Sigmoid colon (tissue), 7 donors: Measurements from ENCODE around the gene WDR74. TPM values are rescaled to one million over a fixed set of nuclear protein-coding genes. Genes with fewer than 3 reads are reported as not detected.

Experiments
- DNase-seq: peaks from one replicate; pipeline ENCODE4 v3.0.0-alpha.2; 2019
- H3K27ac ChIP-seq, 4 donors: fragments of 200-600 bp; sonication (generic); one replicate each; pipeline ENCODE4 v1.5.1; 2016 to 2019; ENCODE audit warnings: mild to moderate bottlenecking in 1 of 4
- H3K27me3 ChIP-seq, 3 donors: fragments of 200-600 bp; sonication (generic); one replicate each; pipeline ENCODE4 v1.5.1; 2019; ENCODE audit warnings: mild to moderate bottlenecking in 1 of 3
- H3K36me3 ChIP-seq, 4 donors: fragments of 200-600 bp; sonication (generic); one replicate each; pipeline ENCODE4 v1.5.1; 2016 to 2019
- H3K4me1 ChIP-seq, 4 donors: fragments of 200-600 bp; sonication (generic); one replicate each; pipeline ENCODE4 v1.5.1; 2017 to 2019
- H3K4me3 ChIP-seq, 4 donors: fragments of 200-600 bp; sonication (generic); one replicate each; pipeline ENCODE4 v1.5.1; 2017 to 2019; ENCODE audit warnings: mild to moderate bottlenecking in 2 of 4, moderate library complexity in 1 of 4
- H3K9me3 ChIP-seq, 4 donors: fragments of 200-600 bp in 3 of 4; sonication (generic) in 3 of 4; one replicate each; pipeline versions ENCODE4 v1.5.1 to v1.6.1; 2013 to 2019
- CTCF ChIP-seq, 4 experiments: fragments of 450-650 bp in 3 of 4; fragments of 200-600 bp in 1 of 4; IDR thresholded peaks; one replicate each; pipeline ENCODE4 v1.5.1; 2016 to 2019; ENCODE audit warnings: antibody characterized with exemption in 4 of 4, mild to moderate bottlenecking in 3 of 4, moderate library complexity in 2 of 4
- EP300 ChIP-seq, 4 donors: sonication (generic); formaldehyde crosslinking; IDR thresholded peaks; one replicate each; pipeline ENCODE4 v1.6.1; 2017; ENCODE audit warnings: antibody characterized with exemption in 4 of 4
- POLR2A ChIP-seq, 2 donors: fragments of 450-650 bp; IDR thresholded peaks; one replicate each; pipeline ENCODE4 v1.6.1; 2016; ENCODE audit warnings: antibody characterized with exemption in 2 of 2, mild to moderate bottlenecking in 2 of 2, moderate library complexity in 2 of 2
- POLR2AphosphoS5 ChIP-seq, 4 donors: sonication (generic); formaldehyde crosslinking; IDR thresholded peaks; one replicate each; pipeline ENCODE4 v1.6.1; 2017; ENCODE audit warnings: antibody characterized with exemption in 4 of 4
- WGBS, 2 donors: extraction: QIAGEN DNeasy Blood & Tissue Kit; methylation state at CpG; one replicate each; pipeline ENCODE4 v1.1.7; 2013; 5-methylcytosine and 5-hydroxymethylcytosine counted together
- intact Hi-C: fragments of 100-400 bp; cut with DNase I; formaldehyde crosslinking; loops from one replicate; pipeline ENCODE4 v1.15.1; 2023
- polyA plus RNA-seq, 3 donors: library from polyadenylated mRNA; stranded (reverse); fragments of 200-250 nt; gene quantifications; one replicate each; pipeline ENCODE4 v1.2.3, GENCODE V29; 2013
- total RNA-seq, 4 donors: library from RNA; depleted of rRNA; stranded (reverse); fragments of >200 nt; gene quantifications; one replicate each; pipeline ENCODE4 v1.1.0, GENCODE V29; 2016
- donor health status: healthy with polysubstance abuse.
- donor health status: Bipolar disorder and iron deficiency.
- donor health status: healthy.

Gene WDR74
- total and polyA plus RNA-seq, 7 donors: 11.6 to 47.6 (median 30.7) TPM

- DNase-seq: no peak
- Histone ChIP-seq H3K4me1 (peaks cover 0 to 23% (median 19%) of the 10 kb centered on the region in 4 donors), H3K4me3 (no peak overlapping the region), H3K27ac (no peak overlapping the region), H3K36me3 (peaks cover 57 to 76% (median 70%) of the 10 kb centered on the region in 4 donors), H3K27me3 (no peaks in the 10 kb centered on the region), H3K9me3 (no peaks in the 10 kb centered on the region)
- TF ChIP-seq POLR2A (IDR thresholded peaks at IDR 0.05) (no peak), POLR2AphosphoS5 (IDR thresholded peaks at IDR 0.05) (no peak), EP300 (IDR thresholded peaks at IDR 0.05) (no peak), CTCF (IDR thresholded peaks at IDR 0.05) (no peak)
- intact Hi-C loops: no loop called here
- 87 to 94% methylated on average over 4 of the region's 4 CpGs for WGBS, 2 donors
Measured at GRCh38 chr11:62801071-62801470, 38.3 kb downstream of the WDR74 start.

- H3K27ac ChIP-seq: no peak overlapping the region
- DNase-seq: no peak
- intact Hi-C loops: no loop called here
- H3K9me3 ChIP-seq: no peaks in the 10 kb centered on the region
- H3K36me3 ChIP-seq: peaks cover 73 to 92% (median 86%) of the 10 kb centered on the region in 4 donors
- WGBS, 2 donors: 89 to 94% methylated on average over 10 of the region's 10 CpGs
- TF ChIP-seq POLR2AphosphoS5 (IDR thresholded peaks at IDR 0.05) (no peak), EP300 (IDR thresholded peaks at IDR 0.05) (no peak), POLR2A (IDR thresholded peaks at IDR 0.05) (no peak), CTCF (IDR thresholded peaks at IDR 0.05) (no peak)
- peaks cover 0 to 16% (median 13%) of the 10 kb centered on the region in 4 donors for H3K4me1 ChIP-seq
- H3K27me3 ChIP-seq: no peaks in the 10 kb centered on the region
- no peak overlapping the region for H3K4me3 ChIP-seq
Measured at GRCh38 chr11:62799486-62799885, 39.9 kb downstream of the WDR74 start.

- peaks cover 0 to 11% (median 10%) of the 10 kb centered on the region in 4 donors for H3K4me1 ChIP-seq
- peaks cover 69 to 93% (median 78%) of the 10 kb centered on the region in 4 donors for H3K36me3 ChIP-seq
- no peak for DNase-seq
- no peak overlapping the region for H3K27ac ChIP-seq
- no peak overlapping the region for H3K4me3 ChIP-seq
- H3K9me3 ChIP-seq: no peaks in the 10 kb centered on the region
- H3K27me3 ChIP-seq: no peaks in the 10 kb centered on the region
- TF ChIP-seq POLR2A (IDR thresholded peaks at IDR 0.05) (no peak), POLR2AphosphoS5 (IDR thresholded peaks at IDR 0.05) (no peak), CTCF (IDR thresholded peaks at IDR 0.05) (no peak), EP300 (IDR thresholded peaks at IDR 0.05) (no peak)
- intact Hi-C loops: no loop called here
- WGBS, 2 donors: 91% methylated on average over 7 of the region's 7 CpGs
Measured at GRCh38 chr11:62796281-62796680, 43.1 kb downstream of the WDR74 start.

GRCh38 chr11:62794201-62794775, 45.1 kb downstream of the WDR74 start:
- H3K27ac ChIP-seq: no peak overlapping the region
- H3K36me3 ChIP-seq: peaks cover 52 to 87% (median 64%) of the 10 kb centered on the region in 4 donors
- intact Hi-C loops: loop anchor here (5.0 kb wide), 1 partner anchor 38 kb away; the partner anchor contains the start of genes STX5 and TEX54

More at GRCh38 chr11:62794201-62794775, 45.1 kb downstream of the WDR74 start:
- no peaks in the 10 kb centered on the region for H3K27me3 ChIP-seq
- no peaks in the 10 kb centered on the region for H3K9me3 ChIP-seq
- no peak for DNase-seq
- 93 to 94% methylated on average over 8 of the region's 8 CpGs for WGBS, 2 donors
- TF ChIP-seq EP300 (IDR thresholded peaks at IDR 0.05): no peak
- TF ChIP-seq POLR2A (IDR thresholded peaks at IDR 0.05): no peak
- no peak for TF ChIP-seq CTCF (IDR thresholded peaks at IDR 0.05)
- TF ChIP-seq POLR2AphosphoS5 (IDR thresholded peaks at IDR 0.05): no peak
- H3K4me1 ChIP-seq: peaks cover 0 to 29% (median 24%) of the 10 kb centered on the region in 4 donors
- no peak overlapping the region for H3K4me3 ChIP-seq
